GM21515 (cell line): Measurements from ENCODE around the gene MAP6.

Experiments
- ATAC-seq: cut with Tn5 transposase; IDR thresholded peaks from one replicate; pipeline ENCODE4 v1.9.1; 2021; ENCODE audit not compliant: unreplicated experiment

Gene MAP6

DNA sequence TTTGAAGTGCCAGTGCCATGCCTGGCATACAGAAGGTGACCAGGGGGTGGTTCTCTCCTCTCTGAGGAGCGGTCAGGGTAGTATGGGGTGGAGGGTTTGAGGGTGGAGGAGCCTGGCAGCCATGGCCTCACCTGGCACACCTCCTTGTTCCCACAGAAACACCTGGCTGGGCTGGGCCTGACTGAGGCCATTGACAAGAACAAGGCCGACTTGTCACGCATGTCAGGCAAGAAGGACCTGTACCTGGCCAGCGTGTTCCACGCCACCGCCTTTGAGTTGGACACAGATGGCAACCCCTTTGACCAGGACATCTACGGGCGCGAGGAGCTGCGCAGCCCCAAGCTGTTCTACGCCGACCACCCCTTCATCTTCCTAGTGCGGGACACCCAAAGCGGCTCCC lies 97.2 kb downstream of the MAP6 start:
- no peak for ATAC-seq

DNA sequence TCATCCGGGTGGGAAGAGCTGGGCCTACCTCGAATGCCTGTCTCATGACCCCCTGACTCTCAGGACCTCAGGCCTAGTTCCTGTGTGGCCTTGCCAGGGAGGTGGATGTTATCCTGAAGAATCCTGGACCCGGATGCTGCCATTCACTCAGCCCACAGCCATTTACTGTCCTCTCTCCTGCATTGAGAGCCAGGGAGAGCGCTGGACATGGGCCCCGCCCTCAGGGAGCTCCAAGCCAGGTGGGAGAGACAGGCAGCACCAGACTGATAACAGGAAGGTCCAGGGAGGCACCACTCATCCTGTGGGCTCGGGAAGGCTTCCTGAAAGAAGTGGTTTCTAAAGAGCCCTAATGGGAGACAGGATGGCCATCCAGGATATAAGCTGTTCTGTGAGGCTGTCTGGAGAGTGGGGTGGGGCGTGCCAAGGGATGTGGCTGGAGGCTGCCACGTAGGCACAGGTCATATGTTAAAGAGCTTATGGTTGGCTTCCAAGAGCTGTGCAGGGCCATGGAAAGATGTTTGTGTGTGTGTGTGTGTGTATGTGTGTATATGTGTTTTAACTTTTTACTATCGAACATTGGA lies 98.2 kb downstream of the MAP6 start:
- ATAC-seq, result no peak

DNA sequence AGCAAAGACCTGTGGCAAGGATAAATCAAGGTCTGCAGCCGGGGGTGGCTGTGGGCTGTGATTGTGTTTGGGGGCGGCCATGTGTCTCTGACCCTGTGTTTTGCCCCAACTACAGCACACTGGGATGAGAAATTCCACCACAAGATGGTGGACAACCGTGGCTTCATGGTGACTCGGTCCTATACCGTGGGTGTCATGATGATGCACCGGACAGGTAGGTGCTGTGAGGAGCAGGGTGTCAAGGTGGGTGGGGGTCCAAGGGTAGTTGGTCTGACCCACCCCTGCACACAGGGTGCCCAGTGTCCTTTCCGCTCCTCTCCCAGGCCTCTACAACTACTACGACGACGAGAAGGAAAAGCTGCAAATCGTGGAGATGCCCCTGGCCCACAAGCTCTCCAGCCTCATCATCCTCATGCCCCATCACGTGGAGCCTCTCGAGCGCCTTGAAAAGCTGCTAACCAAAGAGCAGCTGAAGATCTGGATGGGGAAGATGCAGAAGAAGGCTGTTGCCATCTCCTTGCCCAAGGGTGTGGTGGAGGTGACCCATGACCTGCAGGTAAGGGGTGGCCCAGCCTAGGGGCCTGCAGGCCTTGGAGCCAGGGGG lies 100.1 kb downstream of the MAP6 start:
- no peak for ATAC-seq

DNA sequence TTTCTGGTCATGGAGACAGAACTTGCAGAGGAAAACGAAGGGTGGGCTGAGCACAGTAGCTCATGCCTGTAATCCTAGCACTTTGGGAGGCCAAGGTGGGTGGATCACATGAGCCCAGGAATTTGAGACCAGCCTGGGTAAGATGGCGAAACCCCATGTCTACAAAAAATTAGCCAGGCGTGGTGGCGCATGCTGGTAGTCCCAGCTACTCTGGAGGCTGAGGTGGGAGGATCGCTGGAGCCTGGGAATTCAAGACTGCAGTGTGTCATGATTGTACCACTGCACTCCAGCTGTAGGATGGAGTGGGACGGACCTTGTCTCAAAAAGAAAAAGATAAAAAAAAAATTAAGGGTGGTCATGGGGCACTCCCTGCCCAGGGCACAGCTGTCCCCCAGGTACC lies 100.9 kb downstream of the MAP6 start:
- ATAC-seq, result no peak

DNA sequence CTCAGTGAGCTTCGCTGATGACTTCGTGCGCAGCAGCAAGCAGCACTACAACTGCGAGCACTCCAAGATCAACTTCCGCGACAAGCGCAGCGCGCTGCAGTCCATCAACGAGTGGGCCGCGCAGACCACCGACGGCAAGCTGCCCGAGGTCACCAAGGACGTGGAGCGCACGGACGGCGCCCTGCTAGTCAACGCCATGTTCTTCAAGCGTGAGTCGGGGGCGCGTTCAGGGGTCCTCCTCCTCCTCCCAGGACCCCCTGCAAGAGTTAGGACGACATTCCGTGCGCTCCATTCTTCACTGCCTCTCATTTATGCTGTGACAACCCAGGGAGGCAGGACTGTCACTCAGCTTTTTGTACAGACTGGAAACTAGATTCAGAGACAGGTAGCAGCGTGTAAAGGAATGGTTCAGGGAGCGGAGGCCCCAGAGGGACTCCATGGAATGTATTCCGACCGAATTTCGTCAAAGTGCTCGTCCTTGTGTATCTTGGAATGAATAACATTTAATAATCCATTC lies 102.0 kb downstream of the MAP6 start:
- no peak for ATAC-seq

DNA sequence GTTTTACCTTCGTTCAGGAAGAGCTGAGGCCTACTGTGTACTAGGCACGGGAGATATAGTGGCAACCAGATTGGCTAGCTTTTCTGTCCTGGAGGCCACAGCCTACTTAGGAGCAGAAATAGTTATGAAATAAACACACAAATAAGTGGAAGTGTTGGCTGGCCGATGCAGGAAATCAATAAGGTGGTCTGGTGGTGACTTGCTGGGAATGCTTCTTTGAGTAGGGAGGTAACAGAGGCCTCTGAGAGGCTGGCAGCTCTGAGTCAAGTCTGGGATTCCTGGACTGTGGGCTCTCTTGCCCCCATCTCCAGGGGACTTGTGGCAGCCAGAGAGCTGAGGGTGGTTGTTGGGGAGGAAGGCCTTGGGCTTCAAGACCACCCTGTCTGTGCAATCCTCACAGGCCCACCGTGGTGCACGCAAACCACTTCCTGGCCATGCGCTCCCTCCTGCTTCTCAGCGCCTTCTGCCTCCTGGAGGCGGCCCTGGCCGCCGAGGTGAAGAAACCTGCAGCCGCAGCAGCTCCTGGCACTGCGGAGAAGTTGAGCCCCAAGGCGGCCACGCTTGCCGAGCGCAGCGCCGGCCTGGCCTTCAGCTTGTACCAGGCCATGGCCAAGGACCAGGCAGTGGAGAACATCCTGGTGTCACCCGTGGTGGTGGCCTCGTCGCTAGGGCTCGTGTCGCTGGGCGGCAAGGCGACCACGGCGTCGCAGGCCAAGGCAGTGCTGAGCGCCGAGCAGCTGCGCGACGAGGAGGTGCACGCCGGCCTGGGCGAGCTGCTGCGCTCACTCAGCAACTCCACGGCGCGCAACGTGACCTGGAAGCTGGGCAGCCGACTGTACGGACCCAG lies 102.7 kb downstream of the MAP6 start:
- no peak for ATAC-seq

DNA sequence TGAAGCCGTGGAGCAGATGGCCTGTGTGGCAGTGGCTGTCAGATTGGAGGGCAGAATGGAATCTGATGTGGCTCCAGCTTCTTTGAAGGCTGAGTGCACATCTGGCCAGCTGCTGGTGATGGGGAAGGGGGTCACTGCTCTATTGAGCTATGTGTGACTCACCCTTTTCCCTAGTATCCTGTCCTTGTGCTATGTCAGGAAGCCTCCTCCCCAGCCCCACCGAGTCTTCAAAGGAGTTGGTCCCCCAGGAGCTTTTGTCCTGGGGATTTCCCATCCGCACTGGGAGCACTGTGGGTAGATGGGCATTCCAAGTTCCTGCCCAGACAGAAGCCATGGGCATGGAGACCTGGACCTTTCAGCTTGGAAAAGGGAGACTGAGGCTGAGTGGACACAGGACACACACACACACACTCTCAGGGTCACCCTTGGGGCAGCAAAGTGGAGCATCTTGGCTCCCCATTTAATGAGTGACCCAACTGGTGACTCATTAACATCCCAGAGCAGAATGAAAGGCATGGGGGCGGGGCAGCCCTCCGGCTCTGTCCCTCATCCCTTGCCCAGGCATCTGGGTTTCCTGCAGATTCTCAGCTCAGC lies 103.5 kb downstream of the MAP6 start:
- ATAC-seq, result no peak

DNA sequence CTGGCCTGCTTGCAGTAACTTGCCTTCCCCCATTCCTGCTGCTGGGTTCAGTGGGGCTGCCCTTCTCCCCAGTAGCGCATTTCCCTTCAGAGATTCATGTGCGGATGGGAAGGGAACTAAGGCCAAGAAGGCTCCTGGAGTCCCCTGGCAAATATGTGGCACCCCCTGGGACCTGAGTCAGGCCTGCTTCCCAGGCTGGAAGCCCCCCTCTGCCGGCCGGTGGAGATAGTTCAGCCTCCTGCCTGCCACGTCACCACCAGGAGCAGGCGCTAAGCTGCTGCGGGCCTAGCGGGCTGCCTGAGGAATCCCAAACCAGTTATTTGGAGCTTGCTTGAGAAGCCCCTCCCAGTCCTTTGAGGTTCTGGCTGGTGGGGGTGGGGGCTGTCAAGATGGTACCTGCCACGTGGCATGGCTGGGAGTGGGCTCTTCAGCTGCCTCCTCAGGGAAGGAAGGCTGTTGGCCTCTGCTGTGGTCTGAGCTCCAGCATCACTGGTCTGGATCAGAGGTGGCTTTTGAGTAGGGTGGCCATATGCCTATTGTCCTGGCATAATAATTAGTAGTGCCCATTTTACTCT lies 104.8 kb downstream of the MAP6 start:
- no peak for ATAC-seq

DNA sequence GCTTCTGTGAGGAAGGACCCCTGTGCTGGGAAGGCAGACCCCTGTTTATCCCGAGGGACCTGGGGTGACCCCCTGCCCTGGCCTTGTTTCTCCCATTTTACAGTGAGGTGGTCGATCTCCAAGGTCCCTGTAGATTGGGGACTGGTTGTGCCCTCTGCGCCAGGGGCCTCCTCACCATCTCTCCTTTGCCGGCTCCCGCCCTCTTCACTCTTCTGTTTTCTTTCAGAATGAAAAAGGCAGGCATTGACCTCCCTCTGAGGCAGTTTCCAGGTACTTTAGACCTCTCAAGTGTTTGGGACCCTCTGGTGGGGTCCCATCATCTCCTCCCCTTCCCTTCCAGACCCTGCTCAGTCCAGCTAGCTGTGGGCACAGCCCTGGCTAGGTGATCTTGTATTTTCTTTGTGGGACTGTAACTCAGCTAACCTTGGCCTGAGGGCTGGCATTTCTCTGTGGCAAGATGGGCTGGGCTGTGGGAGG lies 105.3 kb downstream of the MAP6 start:
- ATAC-seq, result no peak

DNA sequence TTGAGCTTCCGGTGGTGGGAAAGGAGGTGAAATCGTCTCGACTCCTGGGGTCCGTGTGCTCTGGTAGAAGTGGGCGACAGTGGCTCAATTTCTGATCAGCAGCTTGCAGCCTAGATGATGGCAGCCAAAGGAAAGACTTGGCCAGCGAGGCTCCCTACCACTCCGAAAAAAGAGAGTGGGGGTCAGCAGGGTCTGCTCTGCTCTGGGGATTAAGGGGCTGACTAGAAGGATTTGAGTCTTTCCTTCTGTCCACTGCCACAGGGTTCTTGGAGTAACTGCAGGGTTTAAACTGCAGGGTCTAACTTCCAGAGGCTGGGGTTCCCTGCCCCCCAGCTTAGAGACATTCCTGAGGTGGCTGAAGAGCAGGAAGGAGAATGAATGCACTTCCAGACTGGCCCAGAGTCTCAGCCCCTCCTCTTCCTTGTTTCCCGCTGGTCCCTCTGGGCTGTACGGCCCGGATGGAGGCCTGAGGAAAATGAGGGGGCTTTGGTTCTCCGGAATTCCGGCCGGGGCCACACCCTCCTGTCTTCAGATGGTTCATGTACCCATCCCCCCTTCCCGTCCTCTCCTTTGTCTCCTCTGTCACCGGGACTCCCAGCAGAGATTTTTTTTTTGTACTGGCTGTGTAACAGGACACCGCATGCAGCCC lies 105.9 kb downstream of the MAP6 start:
- no peak for ATAC-seq

DNA sequence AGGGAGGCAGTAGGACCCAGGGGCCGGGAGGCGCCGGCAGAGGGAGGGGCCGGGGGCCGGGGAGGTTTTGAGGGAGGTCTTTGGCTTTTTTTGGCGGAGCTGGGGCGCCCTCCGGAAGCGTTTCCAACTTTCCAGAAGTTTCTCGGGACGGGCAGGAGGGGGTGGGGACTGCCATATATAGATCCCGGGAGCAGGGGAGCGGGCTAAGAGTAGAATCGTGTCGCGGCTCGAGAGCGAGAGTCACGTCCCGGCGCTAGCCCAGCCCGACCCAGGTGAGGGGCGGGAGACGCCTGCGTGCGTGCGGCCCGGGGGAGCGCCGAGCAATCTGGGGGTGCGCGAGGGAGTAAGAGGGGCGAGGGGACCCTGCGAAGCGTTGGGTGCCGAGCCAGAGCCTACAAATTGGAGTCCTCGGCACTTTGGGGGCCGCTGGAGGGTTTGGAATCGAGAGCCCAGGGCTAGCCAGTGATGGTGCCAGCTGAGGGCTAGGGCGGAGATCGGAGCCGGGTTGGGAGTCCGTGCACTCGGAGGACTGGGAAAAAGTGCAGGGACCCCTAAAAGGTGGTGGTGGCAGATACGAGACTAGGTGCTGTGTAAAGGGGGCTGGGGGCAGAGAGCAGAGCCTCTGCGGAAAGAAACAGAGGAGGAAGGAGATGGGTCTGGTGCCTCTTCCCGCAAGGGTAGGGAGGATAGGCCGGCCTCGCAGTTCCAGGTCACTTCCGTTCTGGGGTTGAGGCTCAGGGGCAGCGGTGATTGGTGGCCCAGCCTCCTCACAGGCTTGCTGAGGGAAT lies 106.6 kb downstream of the MAP6 start, which contains the start of gene SERPINH1:
Gene SERPINH1 (plus strand): TSS at position 206 of the 788 bp plus-strand sequence. CDS start 4,097 bp downstream, outside the sequence.
- peak; percentile 59 for ATAC-seq

DNA sequence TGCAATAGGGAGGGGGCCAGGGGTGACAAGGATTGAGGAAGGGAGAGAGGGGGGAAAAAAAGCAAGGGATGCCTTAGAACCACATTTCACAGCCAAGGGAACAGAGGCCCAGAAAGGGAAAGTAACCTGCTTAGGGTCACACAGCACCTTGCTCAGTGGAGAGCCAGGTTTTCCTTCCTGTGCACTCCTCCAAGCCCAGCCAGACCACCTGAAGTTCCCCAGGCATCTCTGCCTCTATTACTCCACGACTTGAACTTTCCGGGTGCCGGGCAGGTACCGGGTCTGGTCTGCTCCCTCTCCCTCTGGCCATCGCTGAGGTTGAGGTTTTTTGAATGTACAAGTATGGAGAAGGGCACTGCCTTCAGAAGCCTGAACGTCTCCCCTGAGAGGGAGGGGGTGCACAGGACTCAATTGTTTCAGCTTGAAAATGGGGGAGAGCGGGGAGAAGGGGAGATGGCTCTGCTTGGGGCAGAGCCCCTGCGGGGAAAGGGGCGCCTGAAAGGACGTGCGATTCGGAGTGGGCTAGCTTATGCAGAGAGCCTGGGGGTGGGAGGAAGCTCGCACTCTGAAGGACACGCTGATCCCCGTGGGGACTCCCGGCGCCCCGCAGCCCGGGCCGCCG lies 107.3 kb downstream of the MAP6 start:
- ATAC-seq, result no peak

DNA sequence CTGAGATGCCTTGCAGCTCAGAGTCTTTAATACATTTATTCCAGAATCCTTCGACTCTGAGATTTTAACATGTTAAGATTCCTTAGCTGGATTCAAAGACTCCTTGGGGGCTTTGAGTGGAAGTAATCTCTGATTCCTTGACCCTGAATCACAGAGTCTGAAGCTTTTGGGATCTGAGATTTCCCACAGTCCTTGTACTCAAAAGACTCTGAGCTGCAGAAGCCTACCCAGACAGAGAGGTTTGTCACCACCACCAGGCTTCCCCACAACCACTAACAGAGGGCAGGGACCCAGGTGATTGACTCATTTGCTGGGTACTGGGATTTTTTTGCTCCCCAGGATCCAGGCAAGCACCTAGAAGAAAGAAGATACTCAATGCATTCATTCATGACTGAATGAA lies 108.2 kb downstream of the MAP6 start:
- no peak for ATAC-seq

DNA sequence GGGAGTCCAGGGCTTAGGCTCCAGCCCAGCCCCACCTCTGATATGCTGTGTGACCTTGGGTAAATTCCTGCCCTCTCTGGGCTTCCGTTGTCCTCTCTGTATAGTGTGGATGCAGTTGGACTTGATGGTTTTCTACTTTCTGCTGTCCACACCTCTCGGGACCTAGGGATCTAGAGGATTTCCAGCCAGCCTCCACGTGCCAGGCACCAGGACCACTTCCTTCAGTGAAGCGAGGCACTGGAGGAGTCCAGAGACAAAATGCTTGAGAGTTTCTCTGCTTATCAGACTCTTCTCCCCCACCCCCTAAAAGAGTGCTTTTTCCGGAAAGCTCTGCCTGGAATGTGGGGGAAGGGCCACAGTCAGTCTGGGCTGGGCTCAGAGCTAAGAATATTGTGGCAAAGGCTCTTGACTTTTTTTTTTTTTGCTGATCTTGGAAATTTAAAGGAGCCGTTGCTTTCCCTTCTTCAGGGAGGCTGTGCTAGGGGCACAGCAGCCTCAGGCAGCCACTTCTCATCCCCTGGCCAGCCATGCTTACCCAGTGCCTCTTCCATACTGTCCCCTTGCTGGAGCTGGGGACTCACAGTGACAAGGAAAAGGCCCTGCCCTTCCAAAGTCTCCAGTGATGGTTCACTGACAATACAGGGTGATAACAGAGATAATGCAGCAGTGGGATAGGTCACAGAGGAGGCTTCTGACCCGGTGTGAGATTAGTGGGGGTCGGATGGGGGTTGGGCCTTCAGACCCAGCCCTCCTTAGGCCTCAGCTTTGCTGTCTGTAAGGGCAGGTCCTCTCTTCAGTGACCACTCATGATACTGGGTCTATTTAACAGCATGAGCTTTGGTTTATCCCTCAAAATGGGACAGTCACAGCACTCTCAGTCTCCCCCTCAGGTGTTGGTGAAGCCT lies 109.6 kb downstream of the MAP6 start:
- no peak for ATAC-seq

DNA sequence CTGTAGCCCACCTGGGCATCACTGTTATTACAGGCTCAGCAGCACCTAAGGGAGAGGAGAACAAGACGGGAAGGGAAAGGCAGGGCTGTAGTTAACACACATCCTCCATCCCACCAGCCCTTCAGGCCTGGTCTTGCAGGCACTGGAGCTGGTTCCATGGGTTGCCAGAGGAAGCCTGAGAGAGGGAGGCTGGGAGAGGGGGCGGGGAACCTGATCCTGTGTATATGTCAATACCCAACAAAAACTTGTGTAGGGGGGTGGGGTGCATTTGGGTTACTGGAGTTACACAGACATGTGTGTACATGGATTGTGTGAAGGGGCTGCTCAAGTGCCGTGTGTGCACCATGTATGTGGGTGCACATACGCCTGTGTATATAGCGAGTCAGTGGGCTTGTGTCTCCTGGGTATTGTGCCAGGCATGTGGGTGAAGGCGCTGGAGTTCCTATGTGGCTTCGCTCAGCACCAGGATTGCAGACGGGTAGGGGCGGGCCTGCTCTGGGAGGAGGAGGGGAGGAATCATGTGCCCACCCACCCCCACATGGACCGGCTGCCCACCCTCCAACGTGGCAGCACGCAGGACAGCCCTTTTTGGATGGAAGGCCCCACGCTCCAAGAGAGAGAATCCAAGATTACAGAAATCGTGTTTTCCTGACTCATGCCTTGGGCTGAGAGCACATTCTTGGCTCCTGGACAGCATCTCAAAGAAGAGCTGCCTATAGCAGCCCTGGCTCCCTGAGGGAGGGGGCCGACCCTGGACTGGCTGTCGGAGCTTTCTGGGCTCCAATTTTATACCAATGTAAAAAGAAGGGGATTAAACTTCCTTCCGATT lies 111.0 kb downstream of the MAP6 start:
- no peak for ATAC-seq

DNA sequence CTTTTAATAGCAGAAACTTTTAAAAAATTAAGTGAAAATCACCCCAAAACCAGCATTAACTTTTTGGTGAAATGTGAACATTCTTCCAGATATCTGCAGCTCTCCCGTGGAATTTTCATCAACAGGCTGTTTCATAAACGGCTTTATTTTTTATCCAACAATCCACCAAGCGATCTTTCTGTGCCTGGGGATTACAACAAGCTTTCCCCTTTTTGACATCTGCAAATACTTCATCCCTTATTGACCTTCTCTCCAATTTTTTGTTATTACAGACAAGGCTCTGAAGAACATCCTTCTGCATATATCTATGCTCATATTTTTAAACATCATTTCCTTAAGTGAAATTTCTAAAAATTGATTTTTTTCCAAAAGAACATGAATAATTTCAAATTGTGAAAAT lies 112.6 kb downstream of the MAP6 start:
- no peak for ATAC-seq

DNA sequence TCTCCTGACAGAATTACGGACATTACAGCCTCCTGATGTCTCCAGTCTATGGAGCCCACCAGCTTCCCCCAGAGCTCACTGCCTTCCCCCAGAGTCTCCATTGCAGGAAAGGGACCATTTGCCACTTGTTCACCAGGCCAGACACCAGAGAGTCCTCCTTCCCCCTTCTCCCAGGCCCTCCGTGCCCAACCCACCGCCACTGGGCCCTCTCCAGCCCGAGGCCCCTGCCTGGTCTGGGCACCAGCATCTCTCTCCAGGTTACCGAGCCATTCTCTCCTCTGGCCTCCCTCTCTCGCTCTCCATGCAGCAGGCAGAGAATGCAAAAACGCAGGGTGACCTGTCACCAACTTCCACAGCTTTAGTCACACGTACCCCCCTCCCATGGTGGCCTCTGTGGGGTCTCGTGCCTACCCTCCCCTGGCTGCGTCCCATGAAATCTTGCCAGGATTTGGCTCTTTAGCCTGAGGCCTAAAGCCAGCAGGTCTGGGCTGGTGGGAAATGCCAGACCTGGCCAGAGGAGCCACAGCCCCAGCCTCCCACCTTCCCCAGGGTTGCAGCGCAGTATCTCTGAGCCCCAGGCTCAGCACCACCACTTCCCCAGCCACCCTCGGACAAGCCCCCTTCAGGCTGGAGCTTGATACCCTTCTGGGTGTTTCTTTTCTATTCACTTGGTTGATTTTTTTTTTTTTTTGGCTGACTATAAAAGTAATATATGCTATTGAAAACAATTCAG lies 113.6 kb downstream of the MAP6 start:
- no peak for ATAC-seq
